Breast epithelium (tissue), 3 donors: Measurements from ENCODE around the gene HUS1B.

Source experiments
- POLR2A ChIP-seq: fragments of 450-650 bp; IDR thresholded peaks from one replicate; pipeline ENCODE4 v1.6.1; 2016; ENCODE audit warnings: antibody characterized with exemption, mild to moderate bottlenecking, moderate library complexity
- POLR2AphosphoS5 ChIP-seq, 3 donors: sonication (generic); formaldehyde crosslinking; IDR thresholded peaks; one replicate each; pipeline ENCODE4 v1.6.1; 2017; ENCODE audit warnings: antibody characterized with exemption in 3 of 3
- TF ChIP-seq, protein P1 (sequence below), 3 donors: fragments of 450-650 bp; IDR thresholded peaks; one replicate each; pipeline ENCODE4 v1.5.1; 2016 to 2017; ENCODE audit warnings: antibody characterized with exemption in 3 of 3, mild to moderate bottlenecking in 3 of 3, moderate library complexity in 3 of 3

DNA sequence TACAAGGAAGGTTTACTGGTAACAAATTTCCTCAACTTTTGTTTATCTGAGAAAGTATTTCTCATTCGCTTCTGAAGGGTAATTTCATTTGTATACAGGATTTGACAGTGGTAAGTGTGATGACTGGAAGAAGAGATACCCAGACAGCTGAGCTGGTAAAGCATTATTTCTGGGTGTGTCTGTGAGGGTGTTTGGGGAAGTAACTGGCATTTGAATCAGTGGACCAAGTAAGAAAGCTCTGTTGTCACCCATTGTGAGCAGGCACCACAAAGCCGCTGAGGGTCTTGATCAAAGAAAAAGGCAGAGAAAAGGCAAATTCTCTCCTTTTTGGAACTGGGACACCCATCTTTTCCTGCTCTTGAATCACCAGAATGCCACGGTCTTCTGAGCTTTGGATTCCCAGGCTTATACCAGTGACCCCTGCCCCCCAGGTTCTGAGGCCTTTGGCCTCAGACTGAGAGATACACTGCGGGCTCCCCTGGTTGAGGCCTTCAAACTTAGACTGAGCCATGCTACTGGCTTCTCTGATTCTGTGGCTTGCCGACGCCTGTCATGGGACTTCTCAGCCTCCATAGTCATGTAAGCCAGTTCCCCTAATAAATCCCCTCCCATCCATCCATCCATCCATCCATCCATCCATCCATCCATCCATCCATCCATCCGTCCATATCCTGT lies 10.5 kb upstream of the HUS1B start:
- TF ChIP-seq POLR2AphosphoS5 (IDR thresholded peaks at IDR 0.05) (no peak), POLR2A (no peak)
- TF ChIP-seq, protein P1, sequence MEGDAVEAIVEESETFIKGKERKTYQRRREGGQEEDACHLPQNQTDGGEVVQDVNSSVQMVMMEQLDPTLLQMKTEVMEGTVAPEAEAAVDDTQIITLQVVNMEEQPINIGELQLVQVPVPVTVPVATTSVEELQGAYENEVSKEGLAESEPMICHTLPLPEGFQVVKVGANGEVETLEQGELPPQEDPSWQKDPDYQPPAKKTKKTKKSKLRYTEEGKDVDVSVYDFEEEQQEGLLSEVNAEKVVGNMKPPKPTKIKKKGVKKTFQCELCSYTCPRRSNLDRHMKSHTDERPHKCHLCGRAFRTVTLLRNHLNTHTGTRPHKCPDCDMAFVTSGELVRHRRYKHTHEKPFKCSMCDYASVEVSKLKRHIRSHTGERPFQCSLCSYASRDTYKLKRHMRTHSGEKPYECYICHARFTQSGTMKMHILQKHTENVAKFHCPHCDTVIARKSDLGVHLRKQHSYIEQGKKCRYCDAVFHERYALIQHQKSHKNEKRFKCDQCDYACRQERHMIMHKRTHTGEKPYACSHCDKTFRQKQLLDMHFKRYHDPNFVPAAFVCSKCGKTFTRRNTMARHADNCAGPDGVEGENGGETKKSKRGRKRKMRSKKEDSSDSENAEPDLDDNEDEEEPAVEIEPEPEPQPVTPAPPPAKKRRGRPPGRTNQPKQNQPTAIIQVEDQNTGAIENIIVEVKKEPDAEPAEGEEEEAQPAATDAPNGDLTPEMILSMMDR (IDR thresholded peaks at IDR 0.05): no peak
